ENCODE results near the gene FAM107B.

GRCh38 chr10:14635043-14635710 lies 139.5 kb downstream of the FAM107B start:
- TF ChIP-seq, protein P1, sequence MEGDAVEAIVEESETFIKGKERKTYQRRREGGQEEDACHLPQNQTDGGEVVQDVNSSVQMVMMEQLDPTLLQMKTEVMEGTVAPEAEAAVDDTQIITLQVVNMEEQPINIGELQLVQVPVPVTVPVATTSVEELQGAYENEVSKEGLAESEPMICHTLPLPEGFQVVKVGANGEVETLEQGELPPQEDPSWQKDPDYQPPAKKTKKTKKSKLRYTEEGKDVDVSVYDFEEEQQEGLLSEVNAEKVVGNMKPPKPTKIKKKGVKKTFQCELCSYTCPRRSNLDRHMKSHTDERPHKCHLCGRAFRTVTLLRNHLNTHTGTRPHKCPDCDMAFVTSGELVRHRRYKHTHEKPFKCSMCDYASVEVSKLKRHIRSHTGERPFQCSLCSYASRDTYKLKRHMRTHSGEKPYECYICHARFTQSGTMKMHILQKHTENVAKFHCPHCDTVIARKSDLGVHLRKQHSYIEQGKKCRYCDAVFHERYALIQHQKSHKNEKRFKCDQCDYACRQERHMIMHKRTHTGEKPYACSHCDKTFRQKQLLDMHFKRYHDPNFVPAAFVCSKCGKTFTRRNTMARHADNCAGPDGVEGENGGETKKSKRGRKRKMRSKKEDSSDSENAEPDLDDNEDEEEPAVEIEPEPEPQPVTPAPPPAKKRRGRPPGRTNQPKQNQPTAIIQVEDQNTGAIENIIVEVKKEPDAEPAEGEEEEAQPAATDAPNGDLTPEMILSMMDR (conservative IDR thresholded peaks at IDR 0.05; ENCODE audit: low read depth, low read length): no peak
- TF ChIP-seq POLR2A (IDR thresholded peaks at IDR 0.05; ENCODE audit: low read depth, low read length) (no peak), RAD21 (IDR thresholded peaks at IDR 0.05; ENCODE audit: low read length) (no peak), RCOR1 (IDR thresholded peaks at IDR 0.05; ENCODE audit: insufficient replicate concordance, low read length) (no peak), SMC3 (IDR thresholded peaks at IDR 0.05; ENCODE audit: low read depth, low read length) (no peak), NFE2L2 (IDR thresholded peaks at IDR 0.05; ENCODE audit: low read depth, low read length) (no peak), BHLHE40 (IDR thresholded peaks at IDR 0.05; ENCODE audit: low read depth, low read length) (no peak), FOS (IDR thresholded peaks at IDR 0.05; ENCODE audit: low read depth, low read length) (no peak), USF2 (IDR thresholded peaks at IDR 0.05; ENCODE audit: low read depth, low read length) (no peak), MXI1 (IDR thresholded peaks at IDR 0.05; ENCODE audit: borderline replicate concordance, low read depth, low read length) (no peak), CHD1 (IDR thresholded peaks at IDR 0.05; ENCODE audit: low read depth, low read length) (no peak), MAFK (IDR thresholded peaks at IDR 0.05; ENCODE audit: low read depth, low read length) (no peak), MAZ (IDR thresholded peaks at IDR 0.05; ENCODE audit: borderline replicate concordance, low read depth, low read length) (no peak)
- TF ChIP-seq, protein P2, sequence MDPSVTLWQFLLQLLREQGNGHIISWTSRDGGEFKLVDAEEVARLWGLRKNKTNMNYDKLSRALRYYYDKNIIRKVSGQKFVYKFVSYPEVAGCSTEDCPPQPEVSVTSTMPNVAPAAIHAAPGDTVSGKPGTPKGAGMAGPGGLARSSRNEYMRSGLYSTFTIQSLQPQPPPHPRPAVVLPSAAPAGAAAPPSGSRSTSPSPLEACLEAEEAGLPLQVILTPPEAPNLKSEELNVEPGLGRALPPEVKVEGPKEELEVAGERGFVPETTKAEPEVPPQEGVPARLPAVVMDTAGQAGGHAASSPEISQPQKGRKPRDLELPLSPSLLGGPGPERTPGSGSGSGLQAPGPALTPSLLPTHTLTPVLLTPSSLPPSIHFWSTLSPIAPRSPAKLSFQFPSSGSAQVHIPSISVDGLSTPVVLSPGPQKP (IDR thresholded peaks at IDR 0.05; ENCODE audit: borderline replicate concordance, low read depth, low read length): no peak

Data from IMR-90 (cell line).